Memory B cell (primary cell): ENCODE measurements around the gene AP1M1.
A peak's percentile ranks its signal among the peaks of the same experiment; 100 is the strongest.

Experiments used
- ATAC-seq: fragments of 150-1000 bp; cut with Tn5 transposase; 2 replicates; pipeline ENCODE4 v1.10.0; 2021; ENCODE audit warnings: low read depth, mild to moderate bottlenecking, moderate library complexity
- DNase-seq, 2 donors: peaks; one replicate each; pipeline ENCODE4 v3.0.0; 2022; ENCODE audit warnings: low spot score in 2 of 2
- H3K27ac Mint-ChIP-seq: one replicate; pipeline ENCODE4 v1.8.0; 2022; ENCODE audit warnings: mild to moderate bottlenecking, moderate library complexity, mixed read lengths
- H3K27me3 Mint-ChIP-seq: one replicate; pipeline ENCODE4 v1.8.0; 2022; ENCODE audit warnings: mixed read lengths
- H3K36me3 Mint-ChIP-seq: one replicate; pipeline ENCODE4 v1.8.0; 2022; ENCODE audit warnings: mild to moderate bottlenecking, mixed read lengths
- H3K4me1 Mint-ChIP-seq: one replicate; pipeline ENCODE4 v1.8.0; 2022; ENCODE audit warnings: mixed read lengths
- H3K4me3 Mint-ChIP-seq: one replicate; pipeline ENCODE4 v1.8.0; 2022; ENCODE audit warnings: mild to moderate bottlenecking, moderate library complexity, mixed read lengths
- H3K9me3 Mint-ChIP-seq: one replicate; pipeline ENCODE4 v1.8.0; 2022; ENCODE audit warnings: mixed read lengths

The AP1M1 gene

DNA sequence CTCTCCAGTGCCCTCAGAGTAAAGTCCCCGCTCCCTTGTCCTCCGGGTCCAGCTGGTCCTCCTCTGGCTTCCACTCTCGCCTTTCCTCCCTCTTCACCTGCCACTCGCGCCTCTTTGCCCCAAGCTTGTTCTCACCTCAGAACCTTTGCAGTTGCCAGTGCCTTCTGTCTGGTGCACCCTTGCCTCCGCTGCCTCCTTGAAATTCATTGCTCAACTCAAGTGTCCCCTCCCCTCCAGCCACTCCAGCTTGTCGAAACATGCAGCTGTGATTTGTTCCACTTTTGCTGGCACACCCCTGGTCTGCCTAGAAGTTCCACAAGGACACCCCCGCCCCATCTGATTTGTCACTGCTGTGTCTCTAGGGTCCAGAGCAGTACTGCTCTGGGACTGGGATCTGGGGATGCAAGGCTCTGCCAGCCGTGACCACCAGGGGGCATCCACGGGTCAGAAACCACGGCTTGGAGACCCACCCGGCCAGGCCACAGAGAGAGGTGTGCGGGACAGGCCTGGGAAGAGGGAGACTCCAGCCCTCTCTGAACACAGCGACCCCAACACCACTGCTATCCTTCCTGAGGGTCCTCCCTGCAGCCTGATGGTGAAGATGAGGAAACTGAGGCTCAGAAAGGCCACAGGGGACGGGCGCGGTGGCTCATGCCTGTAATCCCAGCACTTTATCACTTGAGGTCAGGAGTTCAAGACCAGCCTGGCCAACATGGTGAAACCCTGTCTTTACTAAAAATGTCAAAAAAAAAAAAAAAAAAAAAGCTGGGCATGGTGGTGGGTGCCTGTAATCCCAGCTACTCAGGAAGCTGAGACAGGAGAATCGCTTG is 49.9 kb downstream of the AP1M1 start:
- no peaks in the 10 kb centered on the region for H3K27me3 Mint-ChIP-seq
- H3K27ac Mint-ChIP-seq = peak overlapping the region; percentile 81
- H3K4me3 Mint-ChIP-seq = peak overlapping the region; percentile 35
- ATAC-seq (peak; percentile 91), DNase-seq (peak; percentile 85 to 91)
- H3K4me1 Mint-ChIP-seq = peaks cover 20% of the 10 kb centered on the region
- no peaks in the 10 kb centered on the region for H3K36me3 Mint-ChIP-seq
- no peaks in the 10 kb centered on the region for H3K9me3 Mint-ChIP-seq

- ATAC-seq (no peak), DNase-seq (no peak)
- Mint-ChIP-seq H3K4me3 (no peak overlapping the region), H3K27me3 (no peaks in the 10 kb centered on the region), H3K9me3 (no peaks in the 10 kb centered on the region), H3K36me3 (no peaks in the 10 kb centered on the region), H3K27ac (peak overlapping the region; percentile 65), H3K4me1 (peaks cover 20% of the 10 kb centered on the region)
Measured at GRCh38 chr19:16248380-16249023, 50.8 kb downstream of the AP1M1 start.

GRCh38 chr19:16249826-16250404 is 52.2 kb downstream of the AP1M1 start:
- H3K27me3 Mint-ChIP-seq = no peaks in the 10 kb centered on the region
- DNase-seq (no peak), ATAC-seq (no peak)
- H3K36me3 Mint-ChIP-seq = peaks cover under 1% of the 10 kb centered on the region
- H3K27ac Mint-ChIP-seq = peak overlapping the region; percentile 65
- no peak overlapping the region for H3K4me3 Mint-ChIP-seq
- H3K9me3 Mint-ChIP-seq = peaks cover under 1% of the 10 kb centered on the region
- H3K4me1 Mint-ChIP-seq = peaks cover 19% of the 10 kb centered on the region

GRCh38 chr19:16252459-16253205 is 54.9 kb downstream of the AP1M1 start:
- ATAC-seq (peak; percentile 85), DNase-seq (peak in 1 of 2 donors; percentile 39)
- Mint-ChIP-seq H3K27ac (no peak overlapping the region), H3K27me3 (no peaks in the 10 kb centered on the region), H3K4me3 (peak overlapping the region; percentile 50), H3K36me3 (peaks cover 3% of the 10 kb centered on the region), H3K4me1 (peaks cover 21% of the 10 kb centered on the region), H3K9me3 (peaks cover 3% of the 10 kb centered on the region)

DNA sequence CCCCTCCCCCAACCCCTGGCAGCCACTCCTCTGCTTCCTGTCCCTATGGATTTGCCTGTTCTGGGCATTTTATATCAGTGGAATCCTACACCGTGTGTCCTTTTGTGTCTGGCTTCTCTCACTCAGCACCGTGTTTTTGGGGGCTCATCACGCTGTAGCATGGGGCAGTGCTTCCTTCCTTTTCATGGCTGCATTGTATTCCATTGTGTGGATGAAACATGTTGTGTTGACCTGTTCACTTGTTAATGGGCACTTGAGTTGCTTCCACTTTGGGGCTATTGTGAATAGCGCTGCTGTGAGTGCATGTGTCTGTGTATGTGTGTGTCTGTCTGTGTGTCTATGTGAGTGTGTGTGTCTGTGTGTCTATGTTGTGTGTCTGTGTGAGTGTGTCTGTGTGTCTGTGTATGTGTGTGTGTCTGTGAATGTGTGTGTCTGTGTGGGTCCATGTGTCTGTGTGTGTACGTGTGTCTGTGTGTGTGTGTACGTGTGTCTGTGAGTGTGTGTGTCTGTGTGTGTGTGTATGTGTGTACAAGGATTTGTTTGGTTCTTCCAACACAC is 57.2 kb downstream of the AP1M1 start:
- H3K36me3 Mint-ChIP-seq = peaks cover 3% of the 10 kb centered on the region
- H3K27me3 Mint-ChIP-seq = no peaks in the 10 kb centered on the region
- H3K4me1 Mint-ChIP-seq = peaks cover 22% of the 10 kb centered on the region
- H3K27ac Mint-ChIP-seq = peak overlapping the region; percentile 5
- DNase-seq (no peak), ATAC-seq (no peak)
- no peak overlapping the region for H3K4me3 Mint-ChIP-seq
- H3K9me3 Mint-ChIP-seq = peaks cover 3% of the 10 kb centered on the region

DNA sequence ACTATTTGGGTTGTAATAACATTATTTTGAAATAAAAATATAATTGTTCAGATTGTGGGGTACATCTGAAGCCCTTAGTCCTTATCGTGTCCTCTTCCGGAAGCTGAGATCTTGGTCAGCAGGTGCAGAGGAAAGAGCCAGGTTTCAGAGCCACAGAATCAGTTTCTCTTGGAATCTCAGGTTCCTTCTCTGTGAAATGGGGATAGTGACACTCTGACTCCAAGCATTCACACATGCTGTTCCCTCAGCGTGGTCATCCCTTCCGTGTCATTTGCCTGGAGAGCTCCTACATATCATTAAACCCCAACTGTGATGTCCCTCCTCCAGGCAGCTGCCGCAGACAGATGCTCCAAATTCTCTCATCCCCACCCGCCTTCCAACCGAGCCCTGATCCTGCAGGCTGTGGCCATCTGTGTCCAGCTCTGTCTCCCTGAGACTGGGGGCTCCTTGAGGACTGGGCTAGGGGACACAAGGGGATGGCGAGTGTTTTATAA is 59.8 kb downstream of the AP1M1 start:
- DNase-seq (no peak), ATAC-seq (no peak)
- Mint-ChIP-seq H3K27me3 (no peaks in the 10 kb centered on the region), H3K9me3 (peaks cover 3% of the 10 kb centered on the region), H3K27ac (peak overlapping the region; percentile 54), H3K4me1 (peaks cover 38% of the 10 kb centered on the region), H3K4me3 (peak overlapping the region; percentile 40), H3K36me3 (peaks cover 3% of the 10 kb centered on the region)

DNA sequence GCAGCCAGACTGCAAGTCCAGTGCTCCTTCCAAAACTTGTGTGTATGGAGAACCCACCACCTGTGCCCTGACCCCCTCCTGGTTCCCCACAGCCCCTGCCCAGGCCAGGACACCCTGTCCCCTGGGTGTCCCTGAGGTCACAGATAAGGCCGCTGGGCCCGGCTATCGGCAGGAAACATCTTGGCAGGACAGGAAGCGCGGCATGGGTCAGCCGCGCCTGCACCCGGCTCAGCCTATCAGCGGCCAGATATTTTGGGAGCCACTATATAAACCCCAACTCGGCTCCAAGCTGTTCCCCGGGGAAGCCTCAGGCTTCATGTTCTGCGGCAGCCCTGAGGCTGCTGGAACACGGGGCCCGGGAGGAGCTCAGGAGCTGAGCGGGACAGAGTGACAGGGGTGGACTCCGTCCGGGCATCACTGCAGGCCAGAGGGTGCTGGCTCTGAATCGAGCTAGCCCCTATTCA is 60.8 kb downstream of the AP1M1 start:
- DNase-seq (no peak), ATAC-seq (no peak)
- Mint-ChIP-seq H3K4me1 (peaks cover 43% of the 10 kb centered on the region), H3K36me3 (peaks cover 3% of the 10 kb centered on the region), H3K9me3 (peaks cover 3% of the 10 kb centered on the region), H3K4me3 (peak overlapping the region; percentile 37), H3K27ac (peak overlapping the region; percentile 95), H3K27me3 (no peaks in the 10 kb centered on the region)

- H3K36me3 Mint-ChIP-seq = peaks cover 3% of the 10 kb centered on the region
- DNase-seq (peak; percentile 65 to 82), ATAC-seq (peak; percentile 85)
- peak overlapping the region; percentile 57 for H3K4me3 Mint-ChIP-seq
- H3K27me3 Mint-ChIP-seq = no peaks in the 10 kb centered on the region
- peaks cover 43% of the 10 kb centered on the region for H3K4me1 Mint-ChIP-seq
- H3K9me3 Mint-ChIP-seq = peaks cover 3% of the 10 kb centered on the region
- peak overlapping the region; percentile 95 for H3K27ac Mint-ChIP-seq
Measured at GRCh38 chr19:16259385-16260159, 61.9 kb downstream of the AP1M1 start.

GRCh38 chr19:16260160-16260811 is 62.6 kb downstream of the AP1M1 start:
- peaks cover 4% of the 10 kb centered on the region for H3K9me3 Mint-ChIP-seq
- peak overlapping the region; percentile 69 for H3K4me3 Mint-ChIP-seq
- H3K36me3 Mint-ChIP-seq = no peaks in the 10 kb centered on the region
- no peak for ATAC-seq
- H3K27me3 Mint-ChIP-seq = no peaks in the 10 kb centered on the region
- H3K4me1 Mint-ChIP-seq = peaks cover 42% of the 10 kb centered on the region
- H3K27ac Mint-ChIP-seq = peak overlapping the region; percentile 95
- DNase-seq = peak in 1 of 2 donors; percentile 15

GRCh38 chr19:16260812-16261161 is 63.1 kb downstream of the AP1M1 start:
- Mint-ChIP-seq H3K4me3 (peak overlapping the region; percentile 69), H3K27ac (peak overlapping the region; percentile 95), H3K27me3 (no peaks in the 10 kb centered on the region), H3K36me3 (no peaks in the 10 kb centered on the region), H3K4me1 (peaks cover 42% of the 10 kb centered on the region), H3K9me3 (peaks cover 4% of the 10 kb centered on the region)
- DNase-seq = peak in 1 of 2 donors; percentile 15
- ATAC-seq = no peak

DNA sequence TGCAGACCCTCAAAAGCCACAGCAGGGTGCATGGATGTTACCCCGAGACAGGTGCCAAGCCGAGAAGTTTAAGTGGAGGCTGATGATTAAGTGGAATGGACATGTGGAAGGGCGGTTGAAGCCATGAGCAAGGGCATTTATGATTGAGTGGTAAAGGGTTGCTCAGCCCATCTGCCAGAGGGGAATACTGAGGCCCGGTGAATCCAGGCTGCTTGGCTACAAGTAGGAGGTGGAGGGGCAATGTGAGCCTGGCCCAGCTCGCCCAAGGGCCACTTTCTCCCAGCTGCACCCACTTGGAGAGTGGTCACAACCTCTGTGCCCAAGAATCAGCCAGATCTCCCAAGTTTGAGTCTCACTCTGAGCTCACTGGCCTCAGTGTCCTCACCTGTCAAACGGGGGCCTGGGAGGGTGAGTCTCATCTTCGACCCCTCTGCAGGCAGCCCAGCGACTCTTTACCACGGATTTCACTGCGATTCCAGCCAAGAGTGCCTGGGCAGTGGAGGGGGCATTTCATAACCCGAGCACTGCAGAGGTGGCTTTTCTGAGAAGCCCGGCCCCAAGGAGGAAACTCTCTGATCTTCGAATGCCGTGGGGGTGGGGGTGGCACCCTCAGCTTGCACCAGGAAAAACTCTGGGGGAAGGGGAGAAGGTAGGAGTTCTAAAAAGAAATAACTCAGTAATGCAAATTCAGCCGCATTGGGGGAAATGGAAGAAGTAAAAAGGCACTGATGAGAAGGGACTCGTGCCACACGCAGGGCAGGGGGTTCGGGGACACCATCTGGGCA is 64.1 kb downstream of the AP1M1 start:
- peak overlapping the region; percentile 95 for H3K27ac Mint-ChIP-seq
- peaks cover 4% of the 10 kb centered on the region for H3K9me3 Mint-ChIP-seq
- H3K4me1 Mint-ChIP-seq = peaks cover 45% of the 10 kb centered on the region
- no peaks in the 10 kb centered on the region for H3K27me3 Mint-ChIP-seq
- peak overlapping the region; percentile 69 for H3K4me3 Mint-ChIP-seq
- no peaks in the 10 kb centered on the region for H3K36me3 Mint-ChIP-seq
- no peak for ATAC-seq
- no peak for DNase-seq

- peak overlapping the region; percentile 95 for H3K27ac Mint-ChIP-seq
- DNase-seq = peak in 1 of 2 donors; percentile 15
Measured at GRCh38 chr19:16262618-16263017, 64.9 kb downstream of the AP1M1 start.

More at GRCh38 chr19:16262618-16263017, 64.9 kb downstream of the AP1M1 start:
- peak overlapping the region; percentile 64 for H3K4me3 Mint-ChIP-seq
- peaks cover 4% of the 10 kb centered on the region for H3K9me3 Mint-ChIP-seq
- no peak for ATAC-seq
- H3K4me1 Mint-ChIP-seq = peaks cover 48% of the 10 kb centered on the region
- H3K27me3 Mint-ChIP-seq = no peaks in the 10 kb centered on the region
- H3K36me3 Mint-ChIP-seq = no peaks in the 10 kb centered on the region
